ENCODE measurements around the gene BACH2. TPM values are rescaled to one million over a fixed set of nuclear protein-coding genes. Genes with fewer than 3 reads are reported as not detected.

The BACH2 gene
- total RNA-seq, 4 donors from 2014 or later = 3.6 to 13.4 (median 7.5) TPM

DNA sequence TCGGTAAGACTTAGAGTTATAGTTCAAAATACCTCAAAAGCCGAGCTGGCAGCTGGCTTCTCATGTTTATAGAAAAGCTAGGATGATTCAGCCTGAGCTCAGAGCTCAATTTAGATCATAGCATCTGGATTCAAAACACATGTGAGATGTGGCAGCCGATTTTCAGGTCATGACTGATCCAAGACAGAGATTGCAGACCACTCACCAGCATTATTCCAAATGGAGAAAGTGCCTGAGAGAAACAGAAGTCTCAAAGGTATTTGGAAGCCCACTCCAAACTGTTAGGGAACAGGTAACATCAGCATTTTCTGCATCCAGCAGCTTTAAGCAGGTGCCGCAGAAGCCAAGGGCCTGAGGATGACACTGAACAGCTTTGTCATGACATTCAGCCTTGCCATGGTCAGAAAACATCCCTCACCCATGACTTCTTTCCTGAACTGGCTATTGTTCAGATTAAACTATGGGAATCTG, 102.2 kb downstream of the BACH2 start:
- ATAC-seq = peak; percentile 53 to 89
- Histone ChIP-seq H3K4me3 (no peak overlapping the region), H3K27me3 (no peaks in the 10 kb centered on the region), H3K4me1 (peaks cover 51 to 53% of the 10 kb centered on the region in 2 donors), H3K27ac (peak overlapping the region; percentile 72 to 82 (median 78)), H3K9me3 (no peaks in the 10 kb centered on the region), H3K36me3 (no peaks in the 10 kb centered on the region)
- intact Hi-C loops (cut with DNase I; ENCODE audit: low total_unique reads) (loop anchor here (2.0 kb wide), 1 partner anchor 96 kb away; no protein-coding TSS in a partner anchor), in situ Hi-C loops (cut with MboI; ENCODE audit: low sequenced_read_pairs in 4 of 4) (no loop called here)
- peak in 1 of 2 donors; percentile 35 for DNase-seq
- TF ChIP-seq, protein P1, sequence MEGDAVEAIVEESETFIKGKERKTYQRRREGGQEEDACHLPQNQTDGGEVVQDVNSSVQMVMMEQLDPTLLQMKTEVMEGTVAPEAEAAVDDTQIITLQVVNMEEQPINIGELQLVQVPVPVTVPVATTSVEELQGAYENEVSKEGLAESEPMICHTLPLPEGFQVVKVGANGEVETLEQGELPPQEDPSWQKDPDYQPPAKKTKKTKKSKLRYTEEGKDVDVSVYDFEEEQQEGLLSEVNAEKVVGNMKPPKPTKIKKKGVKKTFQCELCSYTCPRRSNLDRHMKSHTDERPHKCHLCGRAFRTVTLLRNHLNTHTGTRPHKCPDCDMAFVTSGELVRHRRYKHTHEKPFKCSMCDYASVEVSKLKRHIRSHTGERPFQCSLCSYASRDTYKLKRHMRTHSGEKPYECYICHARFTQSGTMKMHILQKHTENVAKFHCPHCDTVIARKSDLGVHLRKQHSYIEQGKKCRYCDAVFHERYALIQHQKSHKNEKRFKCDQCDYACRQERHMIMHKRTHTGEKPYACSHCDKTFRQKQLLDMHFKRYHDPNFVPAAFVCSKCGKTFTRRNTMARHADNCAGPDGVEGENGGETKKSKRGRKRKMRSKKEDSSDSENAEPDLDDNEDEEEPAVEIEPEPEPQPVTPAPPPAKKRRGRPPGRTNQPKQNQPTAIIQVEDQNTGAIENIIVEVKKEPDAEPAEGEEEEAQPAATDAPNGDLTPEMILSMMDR (IDR thresholded peaks at IDR 0.05 in 4 of 5, conservative IDR thresholded peaks at IDR 0.05 in 1 of 5) = no peak

DNA sequence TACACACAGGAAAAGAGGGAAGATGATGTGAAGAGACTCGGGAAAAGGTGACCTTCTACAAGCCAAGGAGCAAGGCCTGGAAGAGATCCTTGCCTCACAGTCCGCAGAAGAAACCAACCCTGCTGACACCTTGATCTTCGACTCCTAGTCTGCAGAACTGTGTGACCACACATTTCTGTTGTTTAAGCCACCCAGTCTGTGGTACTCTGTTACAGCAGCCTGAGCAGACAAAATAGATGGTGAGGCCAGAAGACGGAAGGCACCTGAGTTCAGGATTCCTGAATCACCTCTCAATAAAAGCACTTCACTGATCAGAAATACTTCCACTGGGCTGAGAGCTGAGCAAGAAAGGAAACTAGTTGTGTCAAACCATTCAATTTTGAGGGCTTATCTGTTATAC, 103.3 kb downstream of the BACH2 start:
- TF ChIP-seq, protein P1 (IDR thresholded peaks at IDR 0.05 in 4 of 5, conservative IDR thresholded peaks at IDR 0.05 in 1 of 5) = no peak
- TF ChIP-seq POLR2A (IDR thresholded peaks at IDR 0.05) = no peak
- no peaks in the 10 kb centered on the region for H3K27me3 ChIP-seq
- H3K27ac ChIP-seq = peak overlapping the region; percentile 72 to 82 (median 78)
- in situ Hi-C loops (cut with MboI; ENCODE audit: low sequenced_read_pairs in 4 of 4) = no loop called here
- DNase-seq = no peak
- no peak for ATAC-seq
- H3K9me3 ChIP-seq = no peaks in the 10 kb centered on the region
- H3K4me3 ChIP-seq = no peak overlapping the region
- H3K4me1 ChIP-seq = peaks cover 44 to 56% of the 10 kb centered on the region in 2 donors
- no peaks in the 10 kb centered on the region for H3K36me3 ChIP-seq
- intact Hi-C loops (cut with DNase I; ENCODE audit: low total_unique reads) = no loop called here

DNA sequence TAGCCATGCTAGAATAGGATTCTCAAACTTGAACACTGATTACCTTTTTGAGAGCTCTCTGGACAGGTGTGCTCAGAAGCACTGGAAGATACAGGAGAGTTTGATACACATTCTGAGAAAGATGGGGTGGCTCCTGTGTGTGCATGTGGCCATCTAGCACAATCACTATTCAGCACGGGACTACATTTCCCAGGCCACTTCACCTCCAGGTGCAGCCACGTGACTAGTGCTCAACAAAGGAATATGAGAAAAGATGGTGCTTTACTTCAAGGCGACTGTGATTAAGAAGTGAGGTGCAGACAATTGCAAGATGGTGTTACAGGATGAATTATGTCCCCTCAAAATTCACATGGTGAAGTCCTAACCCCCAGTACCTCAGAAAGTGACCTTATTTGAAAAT, 103.8 kb downstream of the BACH2 start:
- Histone ChIP-seq H3K4me1 (peaks cover 48 to 52% of the 10 kb centered on the region in 2 donors), H3K36me3 (no peaks in the 10 kb centered on the region), H3K4me3 (no peak overlapping the region), H3K9me3 (no peaks in the 10 kb centered on the region), H3K27me3 (no peaks in the 10 kb centered on the region), H3K27ac (peak overlapping the region in 1 of 4 donors; percentile 82)
- ATAC-seq (no peak), DNase-seq (no peak)
- in situ Hi-C loops (cut with MboI; ENCODE audit: low sequenced_read_pairs in 4 of 4) = no loop called here
- intact Hi-C loops (cut with DNase I; ENCODE audit: low total_unique reads) = no loop called here
- TF ChIP-seq POLR2A (IDR thresholded peaks at IDR 0.05) = no peak
- TF ChIP-seq, protein P1 (IDR thresholded peaks at IDR 0.05 in 4 of 5, conservative IDR thresholded peaks at IDR 0.05 in 1 of 5) = no peak

DNA sequence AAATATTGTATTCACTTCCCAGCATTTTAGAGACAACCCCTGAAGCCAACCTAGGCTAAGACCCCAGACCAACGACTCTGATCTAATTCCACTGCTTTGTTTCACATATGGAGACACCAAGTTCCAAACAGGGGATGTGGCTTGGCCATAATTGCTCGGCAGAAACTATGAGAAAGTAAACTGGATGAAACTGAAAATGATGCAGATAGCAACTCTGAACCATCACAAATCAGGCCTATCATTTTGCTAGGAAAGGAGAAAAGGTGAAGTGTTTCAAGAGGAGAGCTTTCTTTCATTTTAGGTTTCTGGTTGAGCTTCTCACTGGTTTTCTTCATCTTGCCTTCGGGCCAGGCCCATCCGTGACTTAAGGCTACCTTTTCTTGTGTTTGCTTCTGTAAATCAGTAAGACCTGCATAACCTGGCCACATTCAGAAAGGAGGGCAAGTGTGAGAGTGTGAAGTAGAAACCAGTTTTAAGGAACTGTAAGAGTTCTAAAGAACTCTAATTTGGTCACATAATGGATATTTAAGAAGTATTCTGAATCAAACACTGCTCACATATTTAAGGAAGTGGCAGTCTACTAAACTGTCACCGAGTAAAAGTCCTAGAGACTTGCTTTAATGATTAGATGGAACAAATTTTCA, 105.8 kb downstream of the BACH2 start:
- Histone ChIP-seq H3K4me1 (peaks cover 47 to 52% of the 10 kb centered on the region in 2 donors), H3K27me3 (no peaks in the 10 kb centered on the region), H3K4me3 (no peak overlapping the region), H3K36me3 (no peaks in the 10 kb centered on the region), H3K27ac (no peak overlapping the region), H3K9me3 (no peaks in the 10 kb centered on the region)
- no peak for ATAC-seq
- intact Hi-C loops (cut with DNase I; ENCODE audit: low total_unique reads) (no loop called here), in situ Hi-C loops (cut with MboI; ENCODE audit: low sequenced_read_pairs in 4 of 4) (no loop called here)
- TF ChIP-seq, protein P1 (IDR thresholded peaks at IDR 0.05 in 4 of 5, conservative IDR thresholded peaks at IDR 0.05 in 1 of 5) = no peak
- TF ChIP-seq POLR2A (IDR thresholded peaks at IDR 0.05) = no peak
- DNase-seq = no peak
